ENCODE data around the gene PAK4. TPM values are rescaled to one million over a fixed set of nuclear protein-coding genes. Genes with fewer than 3 reads are reported as not detected.

The PAK4 gene
- total and polyA plus RNA-seq, 9 of the 15 experiments (the other 6 are each of a cell fraction or from before 2014, with no cell fraction given): 0.21 to 33.5 (median 5.8) TPM

- TF ChIP-seq, protein P1, sequence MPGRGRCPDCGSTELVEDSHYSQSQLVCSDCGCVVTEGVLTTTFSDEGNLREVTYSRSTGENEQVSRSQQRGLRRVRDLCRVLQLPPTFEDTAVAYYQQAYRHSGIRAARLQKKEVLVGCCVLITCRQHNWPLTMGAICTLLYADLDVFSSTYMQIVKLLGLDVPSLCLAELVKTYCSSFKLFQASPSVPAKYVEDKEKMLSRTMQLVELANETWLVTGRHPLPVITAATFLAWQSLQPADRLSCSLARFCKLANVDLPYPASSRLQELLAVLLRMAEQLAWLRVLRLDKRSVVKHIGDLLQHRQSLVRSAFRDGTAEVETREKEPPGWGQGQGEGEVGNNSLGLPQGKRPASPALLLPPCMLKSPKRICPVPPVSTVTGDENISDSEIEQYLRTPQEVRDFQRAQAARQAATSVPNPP (IDR thresholded peaks at IDR 0.05; ENCODE audit: borderline replicate concordance, insufficient read depth, insufficient read length): no peak
- TF ChIP-seq ZNF436 (CRISPR knock-in tag; IDR thresholded peaks at IDR 0.05): no peak
- peak; percentile 84 for TF ChIP-seq L3MBTL2 (IDR thresholded peaks at IDR 0.05)
- TF ChIP-seq HINFP (tag; conservative IDR thresholded peaks at IDR 0.05; ENCODE audit: low read depth): no peak
- peak; percentile 30; the same call in 1 of the 2 replicates for TF ChIP-seq CTBP1 (IDR thresholded peaks at IDR 0.05; ENCODE audit: borderline replicate concordance)
- no peak for TF ChIP-seq BRF1 (IDR thresholded peaks at IDR 0.05; ENCODE audit: borderline replicate concordance, extremely low read depth, insufficient read length)
- TF ChIP-seq ZNF764 (CRISPR knock-in tag; IDR thresholded peaks at IDR 0.05; ENCODE audit: low read depth): no peak
- peak; percentile 41; the same call in 1 of the 2 replicates for TF ChIP-seq ZFX (CRISPR knock-in tag; IDR thresholded peaks at IDR 0.05)
- TF ChIP-seq, protein P2, sequence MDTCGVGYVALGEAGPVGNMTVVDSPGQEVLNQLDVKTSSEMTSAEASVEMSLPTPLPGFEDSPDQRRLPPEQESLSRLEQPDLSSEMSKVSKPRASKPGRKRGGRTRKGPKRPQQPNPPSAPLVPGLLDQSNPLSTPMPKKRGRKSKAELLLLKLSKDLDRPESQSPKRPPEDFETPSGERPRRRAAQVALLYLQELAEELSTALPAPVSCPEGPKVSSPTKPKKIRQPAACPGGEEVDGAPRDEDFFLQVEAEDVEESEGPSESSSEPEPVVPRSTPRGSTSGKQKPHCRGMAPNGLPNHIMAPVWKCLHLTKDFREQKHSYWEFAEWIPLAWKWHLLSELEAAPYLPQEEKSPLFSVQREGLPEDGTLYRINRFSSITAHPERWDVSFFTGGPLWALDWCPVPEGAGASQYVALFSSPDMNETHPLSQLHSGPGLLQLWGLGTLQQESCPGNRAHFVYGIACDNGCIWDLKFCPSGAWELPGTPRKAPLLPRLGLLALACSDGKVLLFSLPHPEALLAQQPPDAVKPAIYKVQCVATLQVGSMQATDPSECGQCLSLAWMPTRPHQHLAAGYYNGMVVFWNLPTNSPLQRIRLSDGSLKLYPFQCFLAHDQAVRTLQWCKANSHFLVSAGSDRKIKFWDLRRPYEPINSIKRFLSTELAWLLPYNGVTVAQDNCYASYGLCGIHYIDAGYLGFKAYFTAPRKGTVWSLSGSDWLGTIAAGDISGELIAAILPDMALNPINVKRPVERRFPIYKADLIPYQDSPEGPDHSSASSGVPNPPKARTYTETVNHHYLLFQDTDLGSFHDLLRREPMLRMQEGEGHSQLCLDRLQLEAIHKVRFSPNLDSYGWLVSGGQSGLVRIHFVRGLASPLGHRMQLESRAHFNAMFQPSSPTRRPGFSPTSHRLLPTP (IDR thresholded peaks at IDR 0.05; ENCODE audit: borderline replicate concordance, extremely low read depth, insufficient read length): no peak
- TF ChIP-seq, protein P3, sequence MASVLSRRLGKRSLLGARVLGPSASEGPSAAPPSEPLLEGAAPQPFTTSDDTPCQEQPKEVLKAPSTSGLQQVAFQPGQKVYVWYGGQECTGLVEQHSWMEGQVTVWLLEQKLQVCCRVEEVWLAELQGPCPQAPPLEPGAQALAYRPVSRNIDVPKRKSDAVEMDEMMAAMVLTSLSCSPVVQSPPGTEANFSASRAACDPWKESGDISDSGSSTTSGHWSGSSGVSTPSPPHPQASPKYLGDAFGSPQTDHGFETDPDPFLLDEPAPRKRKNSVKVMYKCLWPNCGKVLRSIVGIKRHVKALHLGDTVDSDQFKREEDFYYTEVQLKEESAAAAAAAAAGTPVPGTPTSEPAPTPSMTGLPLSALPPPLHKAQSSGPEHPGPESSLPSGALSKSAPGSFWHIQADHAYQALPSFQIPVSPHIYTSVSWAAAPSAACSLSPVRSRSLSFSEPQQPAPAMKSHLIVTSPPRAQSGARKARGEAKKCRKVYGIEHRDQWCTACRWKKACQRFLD (CRISPR knock-in tag; IDR thresholded peaks at IDR 0.05): no peak
- TF ChIP-seq ZNF184 (CRISPR knock-in tag; IDR thresholded peaks at IDR 0.05): no peak
- TF ChIP-seq RBM14 (IDR thresholded peaks at IDR 0.05; ENCODE audit: borderline replicate concordance, insufficient read depth, low read depth, low read length): no peak
- no peak; a peak in 1 of 4 replicates for TF ChIP-seq MNT (conservative IDR thresholded peaks at IDR 0.05)
- TF ChIP-seq ZNF23 (CRISPR knock-in tag; IDR thresholded peaks at IDR 0.05): no peak
- TF ChIP-seq ZNF165 (CRISPR knock-in tag; IDR thresholded peaks at IDR 0.05; ENCODE audit: borderline replicate concordance): no peak
- TF ChIP-seq, protein P4, sequence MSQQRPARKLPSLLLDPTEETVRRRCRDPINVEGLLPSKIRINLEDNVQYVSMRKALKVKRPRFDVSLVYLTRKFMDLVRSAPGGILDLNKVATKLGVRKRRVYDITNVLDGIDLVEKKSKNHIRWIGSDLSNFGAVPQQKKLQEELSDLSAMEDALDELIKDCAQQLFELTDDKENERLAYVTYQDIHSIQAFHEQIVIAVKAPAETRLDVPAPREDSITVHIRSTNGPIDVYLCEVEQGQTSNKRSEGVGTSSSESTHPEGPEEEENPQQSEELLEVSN (IDR thresholded peaks at IDR 0.05; ENCODE audit: borderline replicate concordance in 1 of 2, extremely low read depth in 1 of 2, insufficient read depth in 1 of 2, insufficient read length in 1 of 2, low read depth in 1 of 2, low read length in 1 of 2, poor library complexity in 1 of 2, severe bottlenecking in 1 of 2): no peak
- no peak for TF ChIP-seq ZBED1 (IDR thresholded peaks at IDR 0.05)
Observed at GRCh38 chr19:39139971-39140453, 14.4 kb downstream of the PAK4 start (continued).
